ENCODE measurements around the gene MITF.
"Not testable (repeated sequence)": the region's sequence is repeated elsewhere in the genome, so short reads cannot be mapped to it uniquely, and the experiment has no call there.

MITF gene

GRCh38 chr3:69907554-69907953 lies 168.3 kb downstream of the MITF start:
- no peak overlapping the region for H3K4me3 ChIP-seq (ENCODE audit: low read depth, low read length)
- in situ Hi-C loops (cut with HindIII; ENCODE audit: low sequenced_read_pairs): no loop called here
- no peak for DNase-seq (ENCODE audit: low read depth)
- TF ChIP-seq CTCF (IDR thresholded peaks at IDR 0.05; ENCODE audit: low read depth, low read length, missing control alignments): no peak

GRCh38 chr3:69909859-69910258 lies 170.6 kb downstream of the MITF start:
- DNase-seq (ENCODE audit: low read depth); H3K4me3 ChIP-seq (ENCODE audit: low read depth, low read length); in situ Hi-C loops (cut with HindIII; ENCODE audit: low sequenced_read_pairs): not testable (repeated sequence)

GRCh38 chr3:69913422-69913821 lies 174.2 kb downstream of the MITF start:
- no peak for TF ChIP-seq CTCF (IDR thresholded peaks at IDR 0.05; ENCODE audit: low read depth, low read length, missing control alignments)
- in situ Hi-C loops (cut with HindIII; ENCODE audit: low sequenced_read_pairs): no loop called here
- DNase-seq (ENCODE audit: low read depth): no peak
- no peak overlapping the region for H3K4me3 ChIP-seq (ENCODE audit: low read depth, low read length)

- TF ChIP-seq CTCF (IDR thresholded peaks at IDR 0.05; ENCODE audit: low read depth, low read length, missing control alignments): no peak
- DNase-seq (ENCODE audit: low read depth): no peak
- no peak overlapping the region for H3K4me3 ChIP-seq (ENCODE audit: low read depth, low read length)
- in situ Hi-C loops (cut with HindIII; ENCODE audit: low sequenced_read_pairs): no loop called here
Observed at GRCh38 chr3:69914395-69914794, 175.1 kb downstream of the MITF start.

- no peak for DNase-seq (ENCODE audit: low read depth)
- in situ Hi-C loops (cut with HindIII; ENCODE audit: low sequenced_read_pairs): no loop called here
Observed at GRCh38 chr3:69915726-69916125, 176.5 kb downstream of the MITF start.

GRCh38 chr3:69920009-69920408 lies 180.7 kb downstream of the MITF start:
- in situ Hi-C loops (cut with HindIII; ENCODE audit: low sequenced_read_pairs); DNase-seq (ENCODE audit: low read depth); H3K4me3 ChIP-seq (ENCODE audit: low read depth, low read length): not testable (repeated sequence)

More at GRCh38 chr3:69915726-69916125, 176.5 kb downstream of the MITF start:
- TF ChIP-seq CTCF (IDR thresholded peaks at IDR 0.05; ENCODE audit: low read depth, low read length, missing control alignments): no peak
- no peak overlapping the region for H3K4me3 ChIP-seq (ENCODE audit: low read depth, low read length)

GRCh38 chr3:69921651-69922050 lies 182.4 kb downstream of the MITF start:
- in situ Hi-C loops (cut with HindIII; ENCODE audit: low sequenced_read_pairs): no loop called here
- no peak overlapping the region for H3K4me3 ChIP-seq (ENCODE audit: low read depth, low read length)
- DNase-seq (ENCODE audit: low read depth): no peak
- TF ChIP-seq CTCF (IDR thresholded peaks at IDR 0.05; ENCODE audit: low read depth, low read length, missing control alignments): no peak

- in situ Hi-C loops (cut with HindIII; ENCODE audit: low sequenced_read_pairs): no loop called here
- no peak for DNase-seq (ENCODE audit: low read depth)
- TF ChIP-seq CTCF (IDR thresholded peaks at IDR 0.05; ENCODE audit: low read depth, low read length, missing control alignments): no peak
- no peak overlapping the region for H3K4me3 ChIP-seq (ENCODE audit: low read depth, low read length)
Observed at GRCh38 chr3:69922521-69923000, 183.3 kb downstream of the MITF start.
